Activated T-helper 17 cell treated with anti-CD3 and anti-CD28 coated beads, Interleukin-2, amount 50 U/mL, for 72 hours (primary cell): Measurements from ENCODE around the gene QSOX1. TPM values are rescaled to one million over a fixed set of nuclear protein-coding genes. Genes with fewer than 3 reads are reported as not detected.

Source experiments
- total RNA-seq, 2 donors: library from RNA; stranded (reverse); gene quantifications; one replicate each; pipeline ENCODE4 v1.2.3, GENCODE V29; 2022

Gene QSOX1
- total RNA-seq, 2 donors from 2014 or later = 41.6 to 46.8 TPM

Other genes with a start within 250 kb of the QSOX1 start
- 10 to 100 TPM; 52.6 to 61.6 TPM for gene CEP350, start 200.1 kb upstream of the QSOX1 start, total RNA-seq
- gene LHX4, start 75.4 kb downstream of the QSOX1 start, total RNA-seq = under 1 TPM in 1 of 2 donors, not detected in 1; 0.40 TPM